Measurements from ENCODE around the gene MARCHF11.

DNA sequence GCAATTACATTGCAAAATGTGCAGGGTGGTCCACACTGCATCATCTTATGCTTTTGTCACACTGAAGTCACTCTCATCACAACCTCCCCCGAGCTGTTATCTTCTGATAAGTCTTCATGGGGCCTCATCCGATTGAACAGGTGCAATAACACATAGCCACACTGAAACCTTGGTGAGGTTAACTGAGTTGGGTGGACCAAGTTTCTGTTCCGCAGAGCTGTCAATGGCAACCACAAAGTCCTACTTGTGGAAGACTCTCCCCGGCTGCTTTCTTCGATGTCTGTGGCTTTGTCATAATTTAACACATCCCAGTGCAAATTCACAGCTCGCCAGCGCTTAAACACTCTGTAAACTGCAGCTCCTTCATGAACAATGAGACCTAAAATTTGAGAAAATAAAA, 112.2 kb downstream of the MARCHF11 start:
- TF ChIP-seq CTCF (IDR thresholded peaks at IDR 0.05) (no peak), EZH2 (IDR thresholded peaks at IDR 0.05; ENCODE audit: borderline replicate concordance, insufficient read depth, low read depth, low read length, poor library complexity, severe bottlenecking) (no peak)
